IMR-90 (cell line): ENCODE data around the gene KCNIP3. TPM values are rescaled to one million over a fixed set of nuclear protein-coding genes. Genes with fewer than 3 reads are reported as not detected.

ENCODE experiments used
- ATAC-seq: fragments of 200-7000 bp; cut with Tn5 transposase; 2 replicates; pipeline ENCODE4 v1.9.1; 2020; ENCODE audit warnings: low read depth, mild to moderate bottlenecking, moderate library complexity
- BruUV-seq: library from RNA; stranded (reverse); fragments of 400-500 nt; replicated peaks from 2 replicates; lab custom pipeline; 2021; lab: Mats Ljungman, UMichigan
- CTCF ChIA-PET: fragments of 300-600 bp; formaldehyde crosslinking; extraction: SDS; loops from one replicate; lab custom pipeline; 2021; ENCODE audit warnings: antibody characterized with exemption; lab: Yijun Ruan, JAX
- POLR2A ChIA-PET: fragments of 300-600 bp; sonication (Branson Sonifier 250); formaldehyde crosslinking; loops from one replicate; lab custom pipeline; 2022; ENCODE audit warnings: antibody characterized with exemption; ENCODE audit not compliant: unreplicated experiment; lab: Charles Lee
- DNase-seq: peaks from one replicate; pipeline ENCODE4 v3.0.0; 2013
- H2AFZ ChIP-seq: replicated peaks from 2 replicates; pipeline ENCODE3; 2013; ENCODE audit warnings: low read length, mild to moderate bottlenecking; ENCODE audit not compliant: poor library complexity
- H2AK5ac ChIP-seq: 2 replicates; pipeline ENCODE4 v1.6.1; 2013; ENCODE audit warnings: low read depth, low read length, inconsistent platforms
- H2AK9ac ChIP-seq: replicated peaks from 2 replicates; pipeline ENCODE3; 2013; ENCODE audit warnings: mild to moderate bottlenecking, low read depth, low read length, moderate library complexity; ENCODE audit not compliant: poor library complexity
- H2BK120ac ChIP-seq: 2 replicates; pipeline ENCODE4 v1.6.1; 2013; ENCODE audit warnings: low read depth, low read length, inconsistent platforms
- H2BK15ac ChIP-seq: 3 replicates; pipeline ENCODE4 v1.6.1; 2013; ENCODE audit warnings: low read depth, low read length, inconsistent platforms
- H2BK20ac ChIP-seq: 2 replicates; pipeline ENCODE4 v1.6.1; 2013; ENCODE audit warnings: low read depth, mild to moderate bottlenecking, inconsistent platforms, low read length, moderate library complexity
- H2BK5ac ChIP-seq: 2 replicates; pipeline ENCODE4 v1.6.1; 2013; ENCODE audit warnings: mild to moderate bottlenecking, low read depth, low read length, inconsistent platforms; ENCODE audit not compliant: poor library complexity, severe bottlenecking
- H3K14ac ChIP-seq: replicated peaks from 2 replicates; pipeline ENCODE4 v1.6.1; 2013; ENCODE audit warnings: low read depth, low read length, inconsistent platforms
- H3K18ac ChIP-seq: 2 replicates; pipeline ENCODE4 v1.6.1; 2013; ENCODE audit warnings: low read depth, low read length, control low read depth
- H3K23ac ChIP-seq: 2 replicates; pipeline ENCODE4 v1.6.1; 2013; ENCODE audit warnings: low read depth, low read length, inconsistent platforms
- H3K27ac ChIP-seq: 2 replicates; pipeline ENCODE4 v1.5.1; 2013; ENCODE audit warnings: mild to moderate bottlenecking, control low read depth, low read length; ENCODE audit not compliant: insufficient read depth
- H3K27me3 ChIP-seq: 2 replicates; pipeline ENCODE4 v1.6.1; 2013; ENCODE audit warnings: low read length; ENCODE audit not compliant: control insufficient read depth, insufficient read depth
- H3K36me3 ChIP-seq: 2 replicates; pipeline ENCODE4 v1.6.1; 2013; ENCODE audit warnings: low read length, mixed read lengths; ENCODE audit not compliant: control insufficient read depth, insufficient read depth
- H3K4ac ChIP-seq: 2 replicates; pipeline ENCODE4 v1.6.1; 2013; ENCODE audit warnings: low read depth, low read length, inconsistent platforms
- H3K4me1 ChIP-seq: 2 replicates; pipeline ENCODE4 v1.6.1; 2013; ENCODE audit warnings: low read length, mixed read lengths; ENCODE audit not compliant: control insufficient read depth, insufficient read depth
- H3K4me2 ChIP-seq: 2 replicates; pipeline ENCODE4 v1.6.1; 2013; ENCODE audit warnings: low read depth, mild to moderate bottlenecking, control low read depth, low read length, moderate library complexity
- H3K4me3 ChIP-seq: 2 replicates; pipeline ENCODE4 v1.5.1; 2013; ENCODE audit warnings: low read depth, mild to moderate bottlenecking, control low read depth, low read length, moderate library complexity; ENCODE audit not compliant: insufficient read depth
- H3K56ac ChIP-seq: 2 replicates; pipeline ENCODE4 v1.6.1; 2013; ENCODE audit warnings: low read length, inconsistent platforms; ENCODE audit not compliant: insufficient read depth; ENCODE audit errors: extremely low read depth
- H3K79me1 ChIP-seq, 2 experiments: 2 replicates each; pipeline ENCODE4 v1.6.1; 2013; ENCODE audit warnings: low read length in 2 of 2, inconsistent platforms in 1 of 2, low read depth in 1 of 2
- H3K9ac ChIP-seq: 2 replicates; pipeline ENCODE4 v1.6.1; 2013; ENCODE audit warnings: low read depth, low read length, control low read depth
- H3K9me1 ChIP-seq: 2 replicates; pipeline ENCODE4 v1.6.1; 2013; ENCODE audit warnings: low read length, inconsistent platforms; ENCODE audit not compliant: insufficient read depth
- H3K9me3 ChIP-seq: 2 replicates; pipeline ENCODE4 v1.6.1; 2013; ENCODE audit warnings: low read length; ENCODE audit not compliant: control insufficient read depth, insufficient read depth
- H4K20me1 ChIP-seq: 2 replicates; pipeline ENCODE4 v1.6.1; 2013; ENCODE audit warnings: low read length, inconsistent platforms; ENCODE audit not compliant: insufficient read depth
- H4K5ac ChIP-seq: 2 replicates; pipeline ENCODE4 v1.6.1; 2013; ENCODE audit warnings: mild to moderate bottlenecking, low read depth, low read length, control low read depth
- H4K8ac ChIP-seq, 2 experiments: 2 replicates each; pipeline ENCODE4 v1.6.1; 2013; ENCODE audit warnings: low read depth in 2 of 2, low read length in 2 of 2, control low read depth in 1 of 2, inconsistent platforms in 1 of 2
- H4K91ac ChIP-seq: 2 replicates; pipeline ENCODE4 v1.6.1; 2013; ENCODE audit warnings: low read depth, low read length, inconsistent platforms; ENCODE audit not compliant: insufficient read depth
- BHLHE40 ChIP-seq: fragments of 150-350 bp; IDR thresholded peaks from 2 replicates; pipeline ENCODE4 v1.6.1; 2016; ENCODE audit warnings: mild to moderate bottlenecking, low read depth, low read length
- FOS ChIP-seq: fragments of 150-350 bp; IDR thresholded peaks from 2 replicates; pipeline ENCODE4 v1.6.1; 2016; ENCODE audit warnings: low read depth, low read length
- MXI1 ChIP-seq: IDR thresholded peaks from 2 replicates; pipeline ENCODE4 v1.6.1; 2012; ENCODE audit warnings: low read depth, mild to moderate bottlenecking, low read length, moderate library complexity, borderline replicate concordance
- RAD21 ChIP-seq: IDR thresholded peaks from 2 replicates; pipeline ENCODE4 v1.6.1; 2012; ENCODE audit warnings: low read length, improper control_type of control experiment
- RCOR1 ChIP-seq: IDR thresholded peaks from 2 replicates; pipeline ENCODE4 v1.6.1; 2012; ENCODE audit warnings: mild to moderate bottlenecking, low read length, improper control_type of control experiment; ENCODE audit not compliant: insufficient replicate concordance
- RFX5 ChIP-seq: IDR thresholded peaks from 2 replicates; pipeline ENCODE4 v1.8.0; 2012; ENCODE audit warnings: low read depth, mild to moderate bottlenecking, low read length, moderate library complexity
- SMC3 ChIP-seq: fragments of 150-350 bp; IDR thresholded peaks from 2 replicates; pipeline ENCODE4 v1.6.1; 2016; ENCODE audit warnings: low read depth, mild to moderate bottlenecking, antibody characterized with exemption, low read length, moderate library complexity
- USF2 ChIP-seq: fragments of 150-350 bp; IDR thresholded peaks from 2 replicates; pipeline ENCODE4 v1.6.1; 2017; ENCODE audit warnings: mild to moderate bottlenecking, antibody characterized with exemption, low read length, low read depth
- WGBS, 2 experiments: methylation state at CpG; one replicate each; pipeline versions ENCODE4 v1.1.5 to v1.1.7; 2013; ENCODE audit warnings: missing lambda C conversion rate in 2 of 2; ENCODE audit not compliant: insufficient read length in 1 of 2; ENCODE audit errors: extremely low coverage in 2 of 2; 5-methylcytosine and 5-hydroxymethylcytosine counted together
- dilution Hi-C: fragments of 300-500 bp; cut with HindIII; formaldehyde crosslinking; loops from one replicate; pipeline ENCODE4 v1.14.3; 2018; ENCODE audit warnings: low sequenced_read_pairs; ENCODE audit not compliant: unreplicated experiment
- in situ Hi-C: fragments of 300-500 bp; cut with MboI; formaldehyde crosslinking; loops from 3 replicates; pipeline ENCODE4 v1.14.3; 2019; ENCODE audit warnings: low sequenced_read_pairs, inconsistent platforms, mixed read lengths
- intact Hi-C: fragments of 100-400 bp; cut with micrococcal nuclease; formaldehyde crosslinking; loops from 2 replicates; pipeline ENCODE4 v1.10.0; 2022
- polyA plus RNA-seq, 3 experiments: library from polyadenylated mRNA; depleted of rRNA; stranded (reverse); fragments of >200 nt; gene quantifications; 2 replicates each; pipeline ENCODE4 v1.2.3, GENCODE V29; 2012; ENCODE audit warnings: low replicate concordance in 1 of 3
- total RNA-seq: library from RNA; depleted of rRNA; stranded (reverse); fragments of >200 nt; gene quantifications from 2 replicates; pipeline ENCODE4 v1.2.3, GENCODE V29; 2012

KCNIP3 gene
- total and polyA plus RNA-seq, 2 of the 4 experiments (the other 2 are of a cell fraction): 0.72 to 1.4 TPM

DNA sequence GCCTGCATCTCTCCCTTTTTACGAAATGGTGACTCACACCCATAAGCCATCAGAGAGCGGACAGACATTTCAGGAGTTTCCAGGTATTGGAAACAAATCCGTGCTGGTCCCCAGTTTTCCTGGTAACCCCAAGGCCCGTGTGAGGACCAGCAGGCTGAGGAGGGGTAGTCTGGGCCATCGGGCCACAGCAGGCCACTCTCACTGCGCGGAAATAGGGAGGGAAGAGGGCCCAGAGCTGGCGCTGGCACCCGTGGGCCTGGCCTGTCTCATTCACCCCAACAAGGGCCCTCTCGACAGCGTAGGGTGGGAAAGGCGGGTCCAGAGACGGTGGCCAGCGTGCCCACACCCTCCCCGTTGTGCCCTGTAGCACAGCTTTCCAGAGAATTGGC, 91.7 kb downstream of the KCNIP3 start:
- Histone ChIP-seq H3K4me3 (no peak overlapping the region), H2BK120ac (no peak overlapping the region), H3K36me3 (no peaks in the 10 kb centered on the region), H2AFZ (peak overlapping the region; percentile 95), H3K18ac (no peak overlapping the region), H4K91ac (no peak overlapping the region), H3K79me1 (no peaks in the 10 kb centered on the region), H3K27ac (no peak overlapping the region), H4K5ac (no peak overlapping the region), H3K4me1 (no peaks in the 10 kb centered on the region), H3K9ac (no peak overlapping the region), H3K9me3 (no peaks in the 10 kb centered on the region), H3K14ac (no peak overlapping the region), H4K8ac (no peak overlapping the region), H3K27me3 (peaks cover 2% of the 10 kb centered on the region; the same call in 1 of the 2 replicates), H2AK9ac (peak overlapping the region; percentile 79), H2BK5ac (no peak overlapping the region), H3K4ac (no peak overlapping the region), H4K20me1 (no peaks in the 10 kb centered on the region), H3K56ac (no peak overlapping the region), H2AK5ac (no peak overlapping the region), H2BK20ac (no peak overlapping the region), H3K4me2 (no peak overlapping the region), H3K9me1 (no peaks in the 10 kb centered on the region), H2BK15ac (no peak overlapping the region), H3K23ac (no peak overlapping the region)
- BruUV-seq: no TSS peak
- in situ Hi-C loops (no loop called here), intact Hi-C loops (loop anchor here (1.0 kb wide), 1 partner anchor 338 kb away; no protein-coding TSS in a partner anchor), dilution Hi-C loops (no loop called here)
- ChIA-PET POLR2A (no interaction called here), CTCF (interaction anchor here (0.8 to 1.3 kb wide), 8 partner anchors 10 to 376 kb away, joined by 3 to 9 read pairs (median 4); partner anchors contain the start of gene FAHD2A)
- TF ChIP-seq MXI1: no peak
- TF ChIP-seq SMC3: no peak
- TF ChIP-seq BHLHE40: no peak
- TF ChIP-seq RCOR1: no peak
- no peak for TF ChIP-seq RAD21
- TF ChIP-seq USF2: no peak
- TF ChIP-seq RFX5: no peak
- no peak for TF ChIP-seq FOS
- DNase-seq (no peak), ATAC-seq (peak; percentile 30; the same call in 1 of the 2 replicates)
- 61% methylated on average over 3 of the region's 15 CpGs; no CpG with 5 or more reads in 1 of the 2 experiments for WGBS, 2 experiments
